CD8-positive, alpha-beta memory T cell (primary cell): Measurements from ENCODE around the gene COL4A1. TPM values are rescaled to one million over a fixed set of nuclear protein-coding genes. Genes with fewer than 3 reads are reported as not detected.

Experiments
- CTCF ChIA-PET: fragments of 350-600 bp; sonication (Branson Sonifier 250); formaldehyde crosslinking; loops from one replicate; lab custom pipeline; 2021; ENCODE audit warnings: antibody characterized with exemption; lab: Charles Lee
- POLR2A ChIA-PET: fragments of 350-600 bp; sonication (Branson Sonifier 250); formaldehyde crosslinking; loops from one replicate; lab custom pipeline; 2021; ENCODE audit warnings: antibody characterized with exemption; lab: Charles Lee
- DNase-seq, 5 donors: peaks; one replicate each; pipeline versions ENCODE4 v3.0.0 to v3.0.0-alpha.2; 2020 to 2022; ENCODE audit warnings: mixed read lengths in 1 of 5
- H3K27ac ChIP-seq: one replicate; pipeline ENCODE4 v1.7.0; 2013; ENCODE audit warnings: low read depth, mild to moderate bottlenecking, low read length, moderate library complexity
- H3K27me3 ChIP-seq: 2 replicates; pipeline ENCODE4 v1.7.0; 2013; ENCODE audit warnings: low read length, mild to moderate bottlenecking; ENCODE audit not compliant: insufficient read depth, poor library complexity, severe bottlenecking
- H3K36me3 ChIP-seq: 2 replicates; pipeline ENCODE4 v1.7.0; 2013; ENCODE audit warnings: mild to moderate bottlenecking, low read length, moderate library complexity; ENCODE audit not compliant: insufficient read depth
- H3K4me1 ChIP-seq: 2 replicates; pipeline ENCODE4 v1.7.0; 2013; ENCODE audit warnings: mild to moderate bottlenecking, low read length, moderate library complexity; ENCODE audit not compliant: insufficient read depth
- H3K4me3 ChIP-seq: 2 replicates; pipeline ENCODE4 v1.7.0; 2013; ENCODE audit warnings: mild to moderate bottlenecking, low read length
- H3K9me3 ChIP-seq: 2 replicates; pipeline ENCODE4 v1.7.0; 2013; ENCODE audit warnings: mild to moderate bottlenecking, low read length
- H3K27ac Mint-ChIP-seq, 8 donors: one replicate each; pipeline ENCODE4 v1.8.0; 2020 to 2021; ENCODE audit warnings: mixed read lengths in 8 of 8, mild to moderate bottlenecking in 6 of 8, inconsistent platforms in 3 of 8, moderate library complexity in 3 of 8
- H3K27me3 Mint-ChIP-seq, 2 donors: one replicate each; pipeline ENCODE4 v1.8.0; 2020 to 2021; ENCODE audit warnings: mixed read lengths in 2 of 2, mild to moderate bottlenecking in 1 of 2, moderate library complexity in 1 of 2
- H3K36me3 Mint-ChIP-seq, 3 donors: one replicate each; pipeline ENCODE4 v1.8.0; 2020 to 2021; ENCODE audit warnings: mixed read lengths in 3 of 3, inconsistent platforms in 1 of 3, mild to moderate bottlenecking in 1 of 3
- H3K4me1 Mint-ChIP-seq, 3 donors: one replicate each; pipeline ENCODE4 v1.8.0; 2020 to 2021; ENCODE audit warnings: mixed read lengths in 3 of 3, inconsistent platforms in 1 of 3, mild to moderate bottlenecking in 1 of 3
- H3K4me3 Mint-ChIP-seq, 7 donors: one replicate each; pipeline ENCODE4 v1.8.0; 2020 to 2021; ENCODE audit warnings: mixed read lengths in 7 of 7, mild to moderate bottlenecking in 6 of 7, moderate library complexity in 4 of 7, inconsistent platforms in 2 of 7
- H3K9me3 Mint-ChIP-seq, 5 donors: one replicate each; pipeline ENCODE4 v1.8.0; 2020 to 2022; ENCODE audit warnings: mixed read lengths in 5 of 5, mild to moderate bottlenecking in 3 of 5, moderate library complexity in 2 of 5, inconsistent platforms in 1 of 5
- polyA plus RNA-seq: library from polyadenylated mRNA; unstranded; fragments of 300-500 nt; fragmentation: Illumina TruSeq; gene quantifications from one replicate; pipeline ENCODE4 v1.2.3, GENCODE V29; 2021
- total RNA-seq, 2 experiments: library from RNA; stranded (reverse); gene quantifications; one replicate each; pipeline ENCODE4 v1.2.3, GENCODE V29; 2021

COL4A1 gene
- not detected for total RNA-seq
- polyA plus RNA-seq: not detected

DNA sequence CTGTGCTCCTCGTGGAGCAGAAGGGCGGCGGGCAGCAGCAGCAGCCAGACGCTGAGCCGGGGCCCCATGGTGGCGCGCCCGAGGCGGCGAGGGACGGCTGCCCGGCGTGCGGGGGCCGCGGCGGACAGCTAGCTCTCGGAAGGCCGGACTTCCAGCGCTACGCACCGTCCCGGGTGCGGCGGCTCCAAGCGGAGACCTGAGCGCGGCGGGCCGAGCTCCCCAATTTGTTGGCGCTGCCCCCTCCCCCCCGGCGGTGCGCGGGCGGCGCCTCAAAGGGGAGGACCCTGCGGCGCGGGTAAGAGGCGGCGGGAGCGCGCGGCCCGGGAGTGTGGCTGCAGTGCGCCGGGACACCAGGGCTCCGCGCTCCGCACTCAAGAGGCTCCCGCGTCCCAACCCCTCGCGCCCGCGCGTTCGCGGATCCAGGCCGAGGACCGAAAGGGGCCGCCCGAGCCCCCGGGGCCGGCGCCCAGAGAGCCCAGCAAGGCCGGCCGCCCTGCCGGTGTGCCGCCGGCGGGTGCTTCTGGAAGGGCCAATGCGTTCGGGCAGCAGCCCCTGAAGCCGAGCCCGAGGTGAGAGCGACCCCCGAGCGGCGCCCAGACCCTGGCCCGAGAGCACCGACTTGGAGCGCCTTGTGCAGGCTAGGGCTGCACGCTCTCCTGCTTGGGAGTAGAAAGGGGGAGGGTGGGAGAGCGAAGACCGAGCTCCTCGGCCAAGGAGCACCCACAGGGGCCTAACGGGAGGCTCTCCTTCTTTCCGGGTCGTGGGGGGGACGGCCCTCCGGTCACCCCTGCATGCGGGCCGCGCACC, at the start of gene COL4A1, which contains the start of gene COL4A2:
Gene COL4A1 (minus strand): TSS at position 198 of the 807 bp plus-strand sequence. CDS start 130 bp downstream, at position 68.
Gene COL4A2 (plus strand): TSS at position 325 of the 807 bp plus-strand sequence. CDS start 620 bp downstream, outside the sequence.
- ChIA-PET CTCF (no interaction called here), POLR2A (no interaction called here)
- Histone ChIP-seq H3K4me1 (no peaks in the 10 kb centered on the region), H3K4me3 (no peak within 1 kb of the TSS), H3K27ac (no peak within 1 kb of the TSS), H3K9me3 (no peaks in the 10 kb centered on the region), H3K36me3 (no peaks in the 10 kb centered on the region), H3K27me3 (peaks cover 7% of the 10 kb centered on the region)
- H3K27me3 Mint-ChIP-seq: peaks cover 34 to 66% of the 10 kb centered on the region in 2 donors
- no peaks in the 10 kb centered on the region for H3K9me3 Mint-ChIP-seq
- H3K4me1 Mint-ChIP-seq: peaks cover 0 to 11% (median 5%) of the 10 kb centered on the region in 3 donors
- H3K36me3 Mint-ChIP-seq: no peaks in the 10 kb centered on the region
- H3K27ac Mint-ChIP-seq: no peak within 1 kb of the TSS
- no peak for DNase-seq
- H3K4me3 Mint-ChIP-seq: no peak within 1 kb of the TSS

DNA sequence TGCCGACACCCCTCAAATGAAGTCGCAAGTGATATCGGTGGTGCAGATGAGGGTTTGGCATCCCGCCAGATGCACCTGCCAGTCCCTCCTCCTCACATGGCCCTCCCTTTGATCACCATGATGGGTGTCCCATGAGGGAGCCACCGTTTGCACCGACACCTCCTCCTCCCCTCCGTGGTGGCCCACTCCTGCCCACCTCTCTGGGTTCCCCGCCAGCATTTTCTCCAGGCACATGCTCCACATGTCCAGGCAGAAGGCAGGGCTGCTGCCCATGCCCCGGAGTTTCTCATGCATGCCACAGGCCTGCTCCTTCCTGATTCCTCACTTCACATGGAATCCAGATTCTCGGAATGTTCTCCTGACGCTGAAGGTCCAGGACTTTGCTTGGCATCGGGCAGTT, 49.4 kb upstream of the COL4A1 start:
- no peaks in the 10 kb centered on the region for H3K4me1 ChIP-seq
- no peaks in the 10 kb centered on the region for H3K9me3 ChIP-seq
- H3K27ac ChIP-seq: no peak overlapping the region
- H3K27me3 Mint-ChIP-seq: peaks cover 0 to 6% of the 10 kb centered on the region in 2 donors
- H3K4me1 Mint-ChIP-seq: no peaks in the 10 kb centered on the region
- no peak overlapping the region for H3K4me3 Mint-ChIP-seq
- ChIA-PET POLR2A (no interaction called here), CTCF (no interaction called here)
- no peaks in the 10 kb centered on the region for H3K36me3 ChIP-seq
- H3K4me3 ChIP-seq: no peak overlapping the region
- no peak for DNase-seq
- H3K27me3 ChIP-seq: no peaks in the 10 kb centered on the region
- no peaks in the 10 kb centered on the region for H3K9me3 Mint-ChIP-seq
- no peak overlapping the region for H3K27ac Mint-ChIP-seq
- no peaks in the 10 kb centered on the region for H3K36me3 Mint-ChIP-seq

GRCh38 chr13:110354715-110355473, 47.9 kb upstream of the COL4A1 start:
- H3K36me3 Mint-ChIP-seq: no peaks in the 10 kb centered on the region
- ChIA-PET CTCF (no interaction called here), POLR2A (no interaction called here)
- Histone ChIP-seq H3K27ac (no peak overlapping the region), H3K9me3 (no peaks in the 10 kb centered on the region), H3K36me3 (no peaks in the 10 kb centered on the region), H3K27me3 (no peaks in the 10 kb centered on the region), H3K4me1 (no peaks in the 10 kb centered on the region), H3K4me3 (no peak overlapping the region)
- no peaks in the 10 kb centered on the region for H3K4me1 Mint-ChIP-seq
- H3K9me3 Mint-ChIP-seq: no peaks in the 10 kb centered on the region
- no peak overlapping the region for H3K27ac Mint-ChIP-seq
- H3K4me3 Mint-ChIP-seq: no peak overlapping the region
- no peak for DNase-seq
- peaks cover 0 to 6% of the 10 kb centered on the region in 2 donors for H3K27me3 Mint-ChIP-seq

GRCh38 chr13:110354123-110354627, 47.2 kb upstream of the COL4A1 start:
- CTCF ChIA-PET: no interaction called here

DNA sequence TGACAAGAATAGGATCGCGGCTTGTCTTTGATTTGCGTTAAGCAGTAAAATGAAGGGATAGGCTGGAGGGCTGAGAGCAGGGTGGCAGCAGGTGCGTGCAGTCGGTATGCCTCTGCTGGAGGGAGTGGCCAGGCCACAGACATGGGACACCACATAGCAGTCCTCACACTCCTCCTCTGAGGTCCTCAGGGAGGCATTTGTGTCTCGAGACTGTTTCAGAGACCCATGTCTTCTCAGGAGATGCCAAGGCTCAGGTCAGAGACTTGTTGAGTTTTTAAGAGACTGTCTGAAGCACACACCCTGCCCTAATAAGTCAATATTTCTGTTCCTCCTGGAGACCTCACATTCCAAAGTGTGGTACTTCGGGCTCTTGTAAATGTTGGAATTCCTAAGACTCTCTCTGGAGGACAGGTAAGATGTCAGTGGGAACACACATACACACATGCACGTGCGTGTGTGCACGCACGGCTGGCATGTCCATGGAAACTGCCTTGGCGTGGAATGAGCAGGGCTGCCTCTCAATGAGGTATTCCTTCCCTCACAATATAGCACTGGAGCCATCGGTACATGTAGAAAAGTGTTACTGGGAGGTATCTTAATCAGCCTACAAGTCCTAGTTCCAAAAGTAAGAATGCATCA, 46.5 kb upstream of the COL4A1 start:
- no peak overlapping the region for H3K4me3 Mint-ChIP-seq
- Histone ChIP-seq H3K9me3 (no peaks in the 10 kb centered on the region), H3K4me1 (no peaks in the 10 kb centered on the region), H3K27ac (no peak overlapping the region), H3K27me3 (no peaks in the 10 kb centered on the region), H3K4me3 (no peak overlapping the region), H3K36me3 (no peaks in the 10 kb centered on the region)
- H3K27ac Mint-ChIP-seq: no peak overlapping the region
- POLR2A ChIA-PET: no interaction called here
- no peaks in the 10 kb centered on the region for H3K36me3 Mint-ChIP-seq
- H3K27me3 Mint-ChIP-seq: peaks cover 3 to 6% of the 10 kb centered on the region in 2 donors
- H3K4me1 Mint-ChIP-seq: no peaks in the 10 kb centered on the region
- CTCF ChIA-PET: no interaction called here
- no peaks in the 10 kb centered on the region for H3K9me3 Mint-ChIP-seq
- DNase-seq: no peak

More at GRCh38 chr13:110354123-110354627, 47.2 kb upstream of the COL4A1 start:
- Mint-ChIP-seq H3K27me3 (peaks cover 0 to 6% of the 10 kb centered on the region in 2 donors), H3K27ac (no peak overlapping the region), H3K36me3 (no peaks in the 10 kb centered on the region), H3K9me3 (no peaks in the 10 kb centered on the region), H3K4me3 (no peak overlapping the region), H3K4me1 (no peaks in the 10 kb centered on the region)
- Histone ChIP-seq H3K9me3 (no peaks in the 10 kb centered on the region), H3K36me3 (no peaks in the 10 kb centered on the region), H3K27me3 (no peaks in the 10 kb centered on the region), H3K4me1 (no peaks in the 10 kb centered on the region), H3K4me3 (no peak overlapping the region), H3K27ac (no peak overlapping the region)
- POLR2A ChIA-PET: no interaction called here
- DNase-seq: no peak

DNA sequence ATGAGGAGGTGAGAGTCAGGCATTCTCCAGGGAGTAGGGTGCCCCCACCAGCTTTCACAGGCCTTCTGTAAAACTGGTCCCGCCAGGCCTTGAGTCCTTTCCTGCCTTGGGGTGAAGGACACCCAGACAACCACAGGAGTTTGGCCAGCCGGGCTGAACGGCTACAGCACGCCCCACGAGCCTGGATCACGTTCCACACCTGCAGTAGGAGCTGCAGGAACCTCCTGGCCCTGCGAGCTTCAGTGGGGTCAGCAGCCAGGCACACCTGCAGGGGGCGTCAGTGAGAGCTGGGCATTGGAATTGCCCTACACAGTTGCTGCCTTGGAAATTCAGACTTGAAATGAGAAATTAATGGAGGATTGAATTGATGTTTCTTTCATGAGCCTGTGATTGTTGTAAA, 45.8 kb upstream of the COL4A1 start:
- no peaks in the 10 kb centered on the region for H3K36me3 ChIP-seq
- H3K27ac ChIP-seq: no peak overlapping the region
- no peak overlapping the region for H3K27ac Mint-ChIP-seq
- no peaks in the 10 kb centered on the region for H3K9me3 ChIP-seq
- DNase-seq: no peak
- H3K9me3 Mint-ChIP-seq: peaks cover 0 to 3% (median 0%) of the 10 kb centered on the region in 5 donors
- no peak overlapping the region for H3K4me3 Mint-ChIP-seq
- no peaks in the 10 kb centered on the region for H3K27me3 ChIP-seq
- POLR2A ChIA-PET: no interaction called here
- no peaks in the 10 kb centered on the region for H3K4me1 ChIP-seq
- H3K4me1 Mint-ChIP-seq: no peaks in the 10 kb centered on the region
- no peaks in the 10 kb centered on the region for H3K36me3 Mint-ChIP-seq
- CTCF ChIA-PET: no interaction called here
- H3K27me3 Mint-ChIP-seq: peaks cover 3 to 6% of the 10 kb centered on the region in 2 donors
- H3K4me3 ChIP-seq: no peak overlapping the region

DNA sequence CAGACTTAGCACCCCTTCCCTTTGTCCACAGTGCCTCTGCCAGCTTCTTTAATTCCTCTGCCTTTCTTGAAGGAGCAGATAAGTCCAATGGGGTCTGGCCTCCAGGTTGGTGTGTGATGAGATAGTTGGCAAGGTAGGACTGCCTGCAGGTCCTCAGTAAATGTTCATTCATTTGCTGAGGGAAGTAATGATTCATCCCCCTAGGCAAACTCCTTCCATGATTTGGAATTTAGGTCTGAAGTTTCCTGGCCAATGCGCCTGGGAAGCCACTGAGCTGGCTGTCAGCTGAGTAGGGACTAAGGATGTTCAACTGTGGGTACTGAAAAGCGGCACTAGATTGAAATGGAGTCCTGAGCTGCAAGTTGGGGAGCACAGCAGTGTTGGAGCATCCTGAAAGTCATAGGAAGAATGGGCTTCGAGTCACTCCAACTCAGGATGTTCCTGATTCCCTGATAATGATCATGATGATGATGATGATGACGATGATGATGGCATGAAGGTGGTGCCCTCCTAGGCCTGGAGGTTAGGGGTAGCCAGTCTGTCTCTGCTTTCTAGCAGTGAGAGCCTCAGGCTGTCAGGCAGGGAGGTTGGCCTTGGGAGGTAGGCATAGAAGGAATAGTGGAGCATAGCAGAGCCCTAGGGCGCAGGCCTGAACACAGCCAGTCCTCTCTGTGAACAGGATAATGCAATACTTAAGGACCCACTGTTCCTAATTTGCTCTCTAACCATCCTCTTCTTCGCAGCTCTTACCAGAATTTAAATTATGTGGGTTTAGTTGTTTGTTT, 44.9 kb upstream of the COL4A1 start:
- no peaks in the 10 kb centered on the region for H3K9me3 ChIP-seq
- no peaks in the 10 kb centered on the region for H3K36me3 Mint-ChIP-seq
- no peaks in the 10 kb centered on the region for H3K36me3 ChIP-seq
- ChIA-PET POLR2A (no interaction called here), CTCF (no interaction called here)
- H3K4me1 Mint-ChIP-seq: no peaks in the 10 kb centered on the region
- peaks cover 2 to 3% of the 10 kb centered on the region in 2 donors for H3K27me3 Mint-ChIP-seq
- no peak overlapping the region for H3K27ac ChIP-seq
- peaks cover 0 to 3% (median 0%) of the 10 kb centered on the region in 5 donors for H3K9me3 Mint-ChIP-seq
- H3K4me3 ChIP-seq: no peak overlapping the region
- peak overlapping the region in 1 of 8 donors; percentile 66 for H3K27ac Mint-ChIP-seq
- H3K4me3 Mint-ChIP-seq: no peak overlapping the region
- no peaks in the 10 kb centered on the region for H3K4me1 ChIP-seq
- H3K27me3 ChIP-seq: no peaks in the 10 kb centered on the region
- DNase-seq: no peak
